ENCODE measurements around the gene SIGLEC9.

Gene SIGLEC9

GRCh38 chr19:51124729-51125128 lies at the start of gene SIGLEC9:
Gene SIGLEC9, plus strand, starts transcription at chr19:51124906. Its CDS starts 69 bp downstream, at chr19:51124975.
- DNase-seq (ENCODE audit: low spot score) = no peak

DNA sequence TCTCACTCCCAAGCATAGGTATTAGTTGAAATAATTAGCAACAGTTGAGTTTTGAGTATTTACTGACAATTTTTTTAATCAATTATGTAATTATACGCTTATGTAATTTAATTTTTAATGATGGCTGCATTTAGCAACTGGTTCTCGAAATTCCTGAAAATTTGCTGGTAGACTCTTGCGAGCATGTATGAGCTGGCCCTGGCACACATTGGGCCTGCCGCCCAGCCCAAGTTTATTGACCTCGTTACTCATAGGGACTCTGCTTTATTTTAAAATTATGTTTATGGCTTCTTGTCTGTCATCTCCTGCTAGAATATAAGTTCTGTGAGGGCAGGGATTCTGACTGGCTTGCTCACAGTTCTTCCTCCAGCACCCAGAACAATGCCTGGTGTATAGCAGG lies 48.7 kb upstream of the SIGLEC9 start:
- no peak for DNase-seq (ENCODE audit: low spot score)

DNA sequence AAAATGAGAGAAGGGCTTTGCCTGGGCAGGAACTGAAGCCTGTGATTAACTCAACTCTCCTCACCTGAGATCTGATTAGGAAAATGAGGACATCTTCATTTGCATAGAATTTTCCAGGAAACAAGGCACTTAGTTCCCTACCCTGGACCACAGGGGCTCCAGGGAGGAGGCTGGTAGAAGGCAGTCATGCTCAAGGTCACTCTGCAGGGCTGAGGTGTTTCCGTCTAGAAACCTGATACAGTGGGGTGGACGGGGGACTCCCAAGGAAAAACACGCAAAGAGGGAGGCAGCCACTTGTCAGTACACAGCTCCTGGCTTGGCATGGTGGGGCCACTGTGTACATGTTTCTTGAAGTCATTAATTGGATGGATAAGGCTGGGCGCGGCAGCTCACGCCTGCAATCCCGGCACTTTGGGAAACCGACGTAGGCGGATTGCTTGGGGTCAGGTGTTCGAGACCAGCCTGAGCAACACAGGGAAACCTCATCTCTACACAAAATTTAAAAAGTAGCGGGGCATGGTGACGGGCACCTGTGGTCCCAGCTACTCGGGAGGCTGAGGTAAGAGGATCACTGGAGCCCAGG lies 48.0 kb upstream of the SIGLEC9 start:
- DNase-seq (ENCODE audit: low spot score) = no peak

- DNase-seq (ENCODE audit: low spot score) = no peak
Measured at GRCh38 chr19:51078104-51078503, 46.6 kb upstream of the SIGLEC9 start.

DNA sequence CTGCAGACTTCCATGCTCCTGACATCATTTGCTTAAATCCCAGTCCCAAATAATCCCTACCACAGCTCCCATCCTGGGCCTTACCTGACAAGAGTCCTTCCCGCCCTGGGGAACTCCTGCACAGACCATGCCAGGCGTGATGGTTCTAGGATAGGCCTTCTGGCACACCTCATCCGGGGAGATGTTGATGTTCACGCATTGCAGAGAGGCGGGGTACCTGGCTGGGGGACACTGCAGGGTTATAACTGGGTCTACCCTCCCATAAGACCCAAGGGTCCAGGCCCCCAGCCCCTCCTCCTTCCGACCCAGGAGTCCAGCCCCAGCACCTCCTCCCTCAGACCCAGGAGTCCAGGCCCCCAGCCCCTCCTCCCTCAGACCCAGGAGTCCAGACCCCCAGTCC lies 46.0 kb upstream of the SIGLEC9 start:
- no peak for DNase-seq (ENCODE audit: low spot score)

DNA sequence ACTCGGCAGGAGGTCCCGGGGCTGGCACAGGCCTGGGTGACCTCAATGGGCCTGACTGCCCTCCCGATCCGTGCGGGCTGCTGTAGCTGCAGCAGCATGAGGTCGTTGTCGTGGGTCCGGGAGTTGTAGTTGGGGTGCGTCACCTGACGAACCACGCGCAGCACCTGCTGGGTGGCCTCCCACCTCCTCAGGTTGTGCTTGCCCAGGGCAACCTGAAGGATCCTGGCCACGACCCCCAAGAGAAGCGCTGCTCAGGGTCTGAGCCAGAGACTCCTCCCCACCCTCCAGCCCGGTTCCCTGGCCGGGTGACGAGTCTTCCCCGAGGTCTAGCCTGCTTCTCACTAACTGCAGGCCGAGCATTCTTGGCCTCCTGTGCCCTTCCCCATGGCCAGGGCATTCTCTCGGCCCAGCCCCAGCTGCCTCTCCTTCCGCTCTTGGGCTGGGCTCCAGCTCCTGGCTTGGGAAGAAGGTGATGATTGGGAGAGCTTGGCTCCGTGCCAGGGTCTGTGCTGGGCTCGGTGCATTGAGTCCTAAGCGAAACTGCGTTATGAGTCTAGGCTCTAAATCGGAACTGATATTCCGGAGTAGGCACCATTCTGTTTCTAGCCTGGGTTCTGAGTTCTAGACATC lies 45.1 kb upstream of the SIGLEC9 start:
- DNase-seq (ENCODE audit: low spot score) = no peak

DNA sequence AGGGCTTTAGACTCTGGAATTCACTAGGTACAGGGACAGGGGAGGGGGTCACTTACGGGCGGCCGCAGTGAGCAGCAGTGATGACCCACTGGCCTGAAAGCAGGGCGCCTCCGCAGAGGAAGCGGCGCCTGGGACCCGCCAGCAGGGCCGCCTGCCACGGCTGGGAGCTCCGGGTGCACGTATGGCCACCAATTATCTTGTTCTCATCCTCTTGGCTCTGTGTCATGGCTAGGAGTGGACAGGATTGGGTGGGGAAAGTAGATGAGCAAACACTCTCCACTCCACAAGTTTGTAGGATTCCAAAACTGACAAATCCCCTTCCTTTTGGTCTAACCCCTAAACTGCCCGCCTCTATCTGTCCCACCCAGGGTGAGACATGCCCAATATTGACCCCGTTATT lies 43.2 kb upstream of the SIGLEC9 start:
- no peak for DNase-seq (ENCODE audit: low spot score)

DNA sequence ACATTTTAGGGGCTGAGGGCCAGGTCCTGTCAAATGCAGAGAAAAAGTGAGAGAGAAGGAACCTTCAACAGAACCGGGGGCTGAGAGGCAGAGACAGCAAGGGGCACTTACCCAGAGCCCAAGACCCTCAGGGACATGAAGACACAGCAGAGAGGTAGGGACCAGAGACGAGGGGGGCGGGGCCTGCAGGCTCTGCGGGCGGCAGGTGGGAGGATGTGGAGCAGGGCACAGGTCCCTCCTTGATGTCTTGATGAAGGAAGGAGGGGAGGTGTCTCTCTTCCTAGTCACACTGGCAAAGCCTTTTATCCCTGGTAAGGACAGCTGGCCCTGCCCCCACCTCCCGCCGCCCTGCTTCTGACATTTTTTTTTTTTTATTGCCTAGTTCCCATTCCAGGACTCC lies 42.1 kb upstream of the SIGLEC9 start, which contains the start of gene KLK14:
TSS of gene KLK14 (minus strand) at position 277 of the 400 bp plus-strand sequence. CDS start at position 4, 273 bp downstream.
- DNase-seq (ENCODE audit: low spot score) = no peak

GRCh38 chr19:51083181-51083580 lies 41.5 kb upstream of the SIGLEC9 start:
- DNase-seq (ENCODE audit: low spot score) = no peak

GRCh38 chr19:51083783-51084182 lies 40.9 kb upstream of the SIGLEC9 start:
- no peak for DNase-seq (ENCODE audit: low spot score)

- DNase-seq (ENCODE audit: low spot score) = no peak
Measured at GRCh38 chr19:51084505-51084904, 40.2 kb upstream of the SIGLEC9 start.

DNA sequence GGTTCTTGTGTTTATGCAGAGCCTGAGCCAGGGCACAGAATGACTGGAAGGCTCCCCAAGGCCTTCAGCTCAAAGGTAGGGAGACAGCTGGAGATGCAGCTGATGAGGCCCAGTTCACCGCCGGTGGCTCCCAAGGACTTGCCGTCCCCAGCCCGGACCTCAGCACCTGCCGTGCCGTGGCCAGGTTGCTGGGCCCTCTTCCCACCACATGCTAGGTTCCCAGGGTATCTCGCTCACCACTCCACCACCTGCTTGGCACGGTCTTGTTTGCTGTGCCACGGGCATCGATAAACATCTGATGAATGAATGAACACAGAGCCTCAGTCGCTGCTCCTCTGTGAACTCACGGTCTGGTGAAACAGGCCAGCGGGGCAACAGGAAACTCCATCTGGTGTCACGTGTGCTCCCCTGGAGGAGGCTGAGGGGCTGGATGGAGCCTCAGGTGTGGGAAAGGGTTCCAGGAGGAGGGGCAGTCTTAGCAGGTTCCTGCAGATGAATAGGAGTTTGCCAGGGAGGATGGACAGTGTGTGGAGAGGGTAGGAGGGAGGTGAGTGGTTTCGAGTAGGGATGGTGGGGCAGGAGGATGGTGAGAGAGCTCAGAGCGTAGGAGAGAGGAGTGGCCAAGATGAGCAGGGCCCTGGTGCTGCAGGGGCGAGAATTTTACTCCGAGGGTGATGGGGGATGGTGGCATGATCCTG lies 38.4 kb upstream of the SIGLEC9 start:
- DNase-seq (ENCODE audit: low spot score) = no peak

DNA sequence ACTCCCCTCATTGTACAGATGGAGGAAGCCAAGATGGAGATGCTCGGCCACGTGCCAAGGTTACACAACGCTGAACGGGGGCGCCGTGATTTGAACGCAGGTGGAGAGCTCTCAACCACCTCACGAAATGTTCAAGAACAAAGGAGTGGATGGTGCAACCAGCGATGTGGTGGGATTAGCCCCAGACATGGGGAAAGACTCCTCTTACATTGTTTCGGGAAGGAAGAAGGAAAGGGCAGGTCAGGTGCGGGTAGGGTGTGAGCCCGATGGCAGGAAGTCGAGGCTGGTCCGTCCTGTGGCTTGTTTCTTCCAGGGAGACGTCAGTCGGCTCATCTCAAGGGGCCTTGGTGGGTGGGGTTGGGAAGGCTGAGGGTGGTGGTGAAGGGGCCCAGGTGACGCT lies 34.9 kb upstream of the SIGLEC9 start:
- no peak for DNase-seq (ENCODE audit: low spot score)

GRCh38 chr19:51090471-51090870 lies 34.2 kb upstream of the SIGLEC9 start:
- no peak for DNase-seq (ENCODE audit: low spot score)

DNA sequence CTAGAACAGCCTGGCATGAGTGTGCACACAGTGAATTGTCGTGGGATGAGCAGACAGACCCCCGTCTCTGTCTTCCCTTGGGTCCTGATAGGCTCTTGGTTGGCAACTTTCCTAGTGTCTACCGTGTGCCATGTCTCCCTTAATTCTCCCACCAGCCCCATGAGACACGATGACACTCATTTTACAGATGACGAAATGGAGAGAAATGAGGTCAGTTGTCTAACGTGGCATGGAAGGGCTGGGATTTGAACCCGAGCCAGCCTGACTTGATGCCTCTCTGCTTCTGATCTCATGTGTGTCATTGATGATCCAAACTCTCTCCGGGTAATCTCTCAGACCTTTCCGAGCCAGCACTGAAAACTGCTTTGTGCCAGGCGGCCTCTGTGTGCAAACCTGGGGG lies 33.6 kb upstream of the SIGLEC9 start:
- no peak for DNase-seq (ENCODE audit: low spot score)

GRCh38 chr19:51091895-51092873 lies 32.5 kb upstream of the SIGLEC9 start:
- no peak for DNase-seq (ENCODE audit: low spot score)

DNA sequence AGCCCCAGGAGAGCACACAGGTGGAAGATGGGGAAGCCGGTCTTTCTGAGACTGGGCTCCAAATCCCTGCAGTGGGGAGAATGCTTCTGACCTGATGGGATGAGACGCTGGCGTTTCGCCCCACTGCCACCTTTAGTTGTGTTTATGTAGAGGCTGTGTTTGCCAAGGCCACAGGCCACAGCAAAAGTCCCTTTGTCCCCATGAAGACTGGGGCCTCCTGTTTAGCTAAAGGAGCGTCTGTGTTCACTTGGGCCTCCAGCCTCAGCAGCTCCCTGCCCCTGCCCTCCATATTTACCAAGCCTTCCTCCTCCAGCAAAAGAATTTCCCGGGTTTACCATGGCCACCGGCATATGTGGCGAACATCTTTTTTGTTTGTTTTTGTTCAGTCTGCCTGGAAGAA lies 31.6 kb upstream of the SIGLEC9 start:
- no peak for DNase-seq (ENCODE audit: low spot score)

- no peak for DNase-seq (ENCODE audit: low spot score)
Measured at GRCh38 chr19:51093510-51094345, 31.0 kb upstream of the SIGLEC9 start.

DNA sequence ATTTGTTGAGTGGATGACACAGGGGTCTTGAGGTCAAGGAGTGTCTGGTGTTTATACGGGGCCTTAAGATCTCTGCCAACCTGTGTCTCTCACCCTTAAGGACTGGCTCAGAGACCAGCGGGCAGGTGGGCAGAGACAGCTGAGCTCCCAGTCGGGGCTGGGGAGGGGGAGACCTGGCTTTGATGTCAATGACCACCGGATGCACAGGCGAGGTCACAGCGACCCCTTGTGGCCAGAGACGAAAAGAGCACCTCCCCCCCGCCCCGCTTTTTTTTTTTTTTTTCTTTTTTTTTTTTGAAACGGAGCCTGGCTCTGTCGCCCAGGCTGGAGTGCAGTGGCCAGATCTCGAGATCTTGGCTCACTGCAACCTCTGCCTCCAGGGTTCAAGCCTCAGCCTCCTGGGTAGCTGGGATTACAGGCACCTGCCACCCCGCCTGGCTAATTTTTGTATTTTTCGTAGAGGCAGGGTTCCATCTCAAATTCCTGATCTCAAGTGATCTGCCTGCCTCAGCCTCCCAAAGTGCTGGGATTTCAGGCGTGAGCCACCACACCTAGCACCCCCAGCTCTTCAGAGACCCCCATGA lies 29.9 kb upstream of the SIGLEC9 start:
- peak; percentile 65 for DNase-seq (ENCODE audit: low spot score)

DNA sequence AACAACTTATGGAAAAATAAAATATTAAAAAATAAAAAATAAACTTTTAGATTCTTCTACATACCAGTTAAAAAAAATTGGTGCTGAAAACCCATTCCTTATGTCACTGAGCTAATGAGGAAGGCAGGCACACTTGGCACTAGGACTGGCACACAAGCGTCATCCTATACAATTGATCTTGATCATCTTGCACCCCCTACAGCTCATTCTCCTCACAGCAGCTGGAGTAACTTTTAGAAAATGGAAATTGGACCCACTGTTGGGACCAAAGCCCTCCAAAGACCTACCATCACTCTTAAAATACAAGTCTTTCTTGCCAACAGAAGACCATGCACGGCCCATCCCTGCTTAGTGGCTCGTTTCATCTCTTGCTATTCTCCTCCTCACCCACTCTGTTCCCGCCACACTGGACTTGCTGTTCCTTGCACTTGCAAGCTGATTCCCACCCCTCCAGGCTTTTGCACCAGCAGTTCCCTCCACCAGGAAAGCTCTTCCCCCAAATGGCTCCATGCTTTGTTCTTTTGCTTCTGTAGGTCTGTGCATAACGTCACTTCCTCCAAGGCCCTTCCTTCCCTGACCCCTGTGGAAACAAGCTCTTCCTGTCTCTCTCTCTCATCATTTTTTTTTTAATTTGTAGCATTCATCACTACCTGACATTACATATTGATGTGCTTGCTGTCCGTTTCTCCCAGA lies 28.1 kb upstream of the SIGLEC9 start:
- no peak for DNase-seq (ENCODE audit: low spot score)

All from GM03348 (cell line).